WTC11 (cell line): ENCODE data around the gene ZNF160. TPM values are rescaled to one million over a fixed set of nuclear protein-coding genes. Genes with fewer than 3 reads are reported as not detected.

Experiments
- AFF4 ChIP-seq: sonication (generic); formaldehyde crosslinking; IDR thresholded peaks from 2 replicates; pipeline ENCODE4 v1.8.1; 2023; ENCODE audit warnings: mild to moderate bottlenecking, missing genetic modification reagents, borderline replicate concordance
- AR ChIP-seq: fragments of 250-450 bp; sonication (Bioruptor Pico); IDR thresholded peaks from 2 replicates; pipeline ENCODE4 v1.9.0; 2021; ENCODE audit warnings: mild to moderate bottlenecking
- ESRRA ChIP-seq: sonication (generic); formaldehyde crosslinking; IDR thresholded peaks from 2 replicates; pipeline ENCODE4 v1.8.1; 2022; ENCODE audit warnings: mild to moderate bottlenecking, missing genetic modification reagents, borderline replicate concordance
- FOXK1 ChIP-seq: sonication (generic); formaldehyde crosslinking; IDR thresholded peaks from 2 replicates; pipeline ENCODE4 v1.8.0; 2022; ENCODE audit warnings: mild to moderate bottlenecking, moderate library complexity, missing genetic modification reagents
- GABPB1 ChIP-seq: sonication (generic); formaldehyde crosslinking; IDR thresholded peaks from 2 replicates; pipeline ENCODE4 v1.8.1; 2023; ENCODE audit warnings: mild to moderate bottlenecking, missing genetic modification reagents
- IRF2 ChIP-seq: sonication (generic); formaldehyde crosslinking; IDR thresholded peaks from 2 replicates; pipeline ENCODE4 v1.8.0; 2022; ENCODE audit warnings: low read depth, missing genetic modification reagents, borderline replicate concordance
- JAZF1 ChIP-seq: fragments of 250-450 bp; sonication (Bioruptor Pico); IDR thresholded peaks from 2 replicates; pipeline ENCODE4 v1.9.0; 2021; ENCODE audit warnings: moderate library complexity, mild to moderate bottlenecking, inconsistent platforms
- JUN ChIP-seq: sonication (generic); formaldehyde crosslinking; IDR thresholded peaks from 2 replicates; pipeline ENCODE4 v1.8.0; 2023; ENCODE audit warnings: mild to moderate bottlenecking, missing genetic modification reagents
- PREB ChIP-seq: sonication (generic); formaldehyde crosslinking; IDR thresholded peaks from 2 replicates; pipeline ENCODE4 v1.8.1; 2022; ENCODE audit warnings: mild to moderate bottlenecking, missing genetic modification reagents, moderate library complexity, borderline replicate concordance
- RORB ChIP-seq: fragments of 250-450 bp; sonication (Bioruptor Pico); IDR thresholded peaks from 2 replicates; pipeline ENCODE4 v1.9.0; 2021; ENCODE audit warnings: mild to moderate bottlenecking
- SP1 ChIP-seq: sonication (generic); formaldehyde crosslinking; conservative IDR thresholded peaks from 2 replicates; pipeline ENCODE4 v1.8.1; 2022; ENCODE audit warnings: missing genetic modification reagents
- STAT6 ChIP-seq: sonication (generic); formaldehyde crosslinking; conservative IDR thresholded peaks from 2 replicates; pipeline ENCODE4 v1.8.1; 2023; ENCODE audit warnings: mild to moderate bottlenecking, low read depth, missing genetic modification reagents, moderate library complexity
- TCF7 ChIP-seq: sonication (generic); formaldehyde crosslinking; IDR thresholded peaks from 2 replicates; pipeline ENCODE4 v1.8.0; 2022; ENCODE audit warnings: mild to moderate bottlenecking, low read depth, missing genetic modification reagents, moderate library complexity
- ZBTB21 ChIP-seq: sonication (generic); formaldehyde crosslinking; IDR thresholded peaks from 2 replicates; pipeline ENCODE4 v1.8.1; 2023; ENCODE audit warnings: mild to moderate bottlenecking, missing genetic modification reagents, borderline replicate concordance
- ZNF121 ChIP-seq: sonication (generic); formaldehyde crosslinking; IDR thresholded peaks from 2 replicates; pipeline ENCODE4 v1.8.0; 2023; ENCODE audit warnings: missing genetic modification reagents
- ZNF219 ChIP-seq: sonication (generic); formaldehyde crosslinking; IDR thresholded peaks from 2 replicates; pipeline ENCODE4 v1.8.0; 2023; ENCODE audit warnings: missing genetic modification reagents, mild to moderate bottlenecking, borderline replicate concordance
- ZNF232 ChIP-seq: sonication (generic); formaldehyde crosslinking; IDR thresholded peaks from 2 replicates; pipeline ENCODE4 v1.8.0; 2022; ENCODE audit warnings: mild to moderate bottlenecking, missing genetic modification reagents
- ZNF396 ChIP-seq: fragments of 250-450 bp; sonication (Bioruptor Pico); IDR thresholded peaks from 2 replicates; pipeline ENCODE4 v1.8.0; 2021; ENCODE audit warnings: mild to moderate bottlenecking, moderate library complexity, borderline replicate concordance
- ZNF671 ChIP-seq: fragments of 250-450 bp; sonication (Bioruptor Pico); IDR thresholded peaks from 2 replicates; pipeline ENCODE4 v1.8.0; 2021; ENCODE audit warnings: mild to moderate bottlenecking
- total RNA-seq: library from RNA; stranded (reverse); gene quantifications from 3 replicates; pipeline ENCODE4 v1.2.3, GENCODE V29; 2021
- TF ChIP-seq, protein P1 (sequence below): fragments of 250-450 bp; sonication (Bioruptor Pico); conservative IDR thresholded peaks from 2 replicates; pipeline ENCODE4 v1.9.0; 2021; ENCODE audit warnings: mild to moderate bottlenecking
- TF ChIP-seq, protein P2 (sequence below): sonication (generic); formaldehyde crosslinking; IDR thresholded peaks from 2 replicates; pipeline ENCODE4 v1.8.0; 2022; ENCODE audit warnings: missing genetic modification reagents
- TF ChIP-seq, protein P3 (sequence below): fragments of 250-450 bp; sonication (Bioruptor Pico); IDR thresholded peaks from 2 replicates; pipeline ENCODE4 v1.9.0; 2021; ENCODE audit warnings: mild to moderate bottlenecking

Gene ZNF160
- total RNA-seq, 1 experiment from 2014 or later: 54.5 TPM

- TF ChIP-seq ZNF219 (no peak; the same call in 1 of the 2 replicates), ZBTB21 (CRISPR knock-in tag) (no peak), AR (no peak), SP1 (CRISPR knock-in tag) (no peak), AFF4 (CRISPR knock-in tag) (no peak), FOXK1 (no peak), ZNF396 (CRISPR knock-in tag) (no peak), IRF2 (CRISPR knock-in tag) (no peak), GABPB1 (CRISPR knock-in tag) (no peak), STAT6 (CRISPR knock-in tag) (no peak), ESRRA (CRISPR knock-in tag) (peak; percentile 92), JAZF1 (no peak), ZNF121 (CRISPR knock-in tag) (no peak), JUN (CRISPR knock-in tag) (no peak), ZNF232 (CRISPR knock-in tag) (peak; percentile 80; the same call in 1 of the 2 replicates), ZNF671 (no peak), RORB (no peak), PREB (no peak), TCF7 (no peak)
- TF ChIP-seq, protein P1, sequence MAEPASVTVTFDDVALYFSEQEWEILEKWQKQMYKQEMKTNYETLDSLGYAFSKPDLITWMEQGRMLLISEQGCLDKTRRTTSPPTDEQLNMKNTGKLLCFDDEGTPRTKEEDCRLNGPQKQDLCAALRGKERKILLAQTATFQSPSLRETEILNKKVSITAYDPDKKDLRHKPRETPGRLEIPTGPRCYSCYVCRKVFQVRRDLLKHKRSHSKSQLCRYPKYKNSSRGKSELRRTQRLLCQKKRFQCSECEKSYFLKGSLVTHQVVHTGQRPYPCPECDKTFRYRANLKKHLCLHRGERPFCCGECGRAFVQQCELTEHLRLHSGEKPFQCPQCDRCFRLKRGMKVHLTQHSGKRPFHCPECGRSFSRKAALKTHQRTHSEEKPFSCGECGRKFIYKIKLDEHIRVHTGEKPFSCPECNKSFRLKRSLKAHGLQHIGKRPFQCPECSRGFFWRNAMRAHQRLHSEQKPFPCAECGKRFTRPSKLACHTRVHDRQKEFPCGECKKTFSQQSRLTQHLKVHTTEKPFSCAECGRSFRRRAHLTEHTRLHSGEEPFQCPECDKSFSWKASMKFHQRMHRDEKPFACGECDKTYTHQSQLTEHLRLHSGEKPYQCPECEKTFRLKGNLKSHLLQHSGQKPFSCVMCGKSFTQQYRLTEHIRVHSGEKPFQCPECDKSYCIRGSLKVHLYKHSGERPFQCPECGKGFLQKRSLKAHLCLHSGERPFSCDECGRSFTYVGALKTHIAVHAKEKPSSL (CRISPR knock-in tag): no peak
- TF ChIP-seq, protein P2, sequence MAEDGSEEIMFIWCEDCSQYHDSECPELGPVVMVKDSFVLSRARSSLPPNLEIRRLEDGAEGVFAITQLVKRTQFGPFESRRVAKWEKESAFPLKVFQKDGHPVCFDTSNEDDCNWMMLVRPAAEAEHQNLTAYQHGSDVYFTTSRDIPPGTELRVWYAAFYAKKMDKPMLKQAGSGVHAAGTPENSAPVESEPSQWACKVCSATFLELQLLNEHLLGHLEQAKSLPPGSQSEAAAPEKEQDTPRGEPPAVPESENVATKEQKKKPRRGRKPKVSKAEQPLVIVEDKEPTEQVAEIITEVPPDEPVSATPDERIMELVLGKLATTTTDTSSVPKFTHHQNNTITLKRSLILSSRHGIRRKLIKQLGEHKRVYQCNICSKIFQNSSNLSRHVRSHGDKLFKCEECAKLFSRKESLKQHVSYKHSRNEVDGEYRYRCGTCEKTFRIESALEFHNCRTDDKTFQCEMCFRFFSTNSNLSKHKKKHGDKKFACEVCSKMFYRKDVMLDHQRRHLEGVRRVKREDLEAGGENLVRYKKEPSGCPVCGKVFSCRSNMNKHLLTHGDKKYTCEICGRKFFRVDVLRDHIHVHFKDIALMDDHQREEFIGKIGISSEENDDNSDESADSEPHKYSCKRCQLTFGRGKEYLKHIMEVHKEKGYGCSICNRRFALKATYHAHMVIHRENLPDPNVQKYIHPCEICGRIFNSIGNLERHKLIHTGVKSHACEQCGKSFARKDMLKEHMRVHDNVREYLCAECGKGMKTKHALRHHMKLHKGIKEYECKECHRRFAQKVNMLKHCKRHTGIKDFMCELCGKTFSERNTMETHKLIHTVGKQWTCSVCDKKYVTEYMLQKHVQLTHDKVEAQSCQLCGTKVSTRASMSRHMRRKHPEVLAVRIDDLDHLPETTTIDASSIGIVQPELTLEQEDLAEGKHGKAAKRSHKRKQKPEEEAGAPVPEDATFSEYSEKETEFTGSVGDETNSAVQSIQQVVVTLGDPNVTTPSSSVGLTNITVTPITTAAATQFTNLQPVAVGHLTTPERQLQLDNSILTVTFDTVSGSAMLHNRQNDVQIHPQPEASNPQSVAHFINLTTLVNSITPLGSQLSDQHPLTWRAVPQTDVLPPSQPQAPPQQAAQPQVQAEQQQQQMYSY (CRISPR knock-in tag): peak; percentile 10; the same call in 1 of the 2 replicates
- TF ChIP-seq, protein P3, sequence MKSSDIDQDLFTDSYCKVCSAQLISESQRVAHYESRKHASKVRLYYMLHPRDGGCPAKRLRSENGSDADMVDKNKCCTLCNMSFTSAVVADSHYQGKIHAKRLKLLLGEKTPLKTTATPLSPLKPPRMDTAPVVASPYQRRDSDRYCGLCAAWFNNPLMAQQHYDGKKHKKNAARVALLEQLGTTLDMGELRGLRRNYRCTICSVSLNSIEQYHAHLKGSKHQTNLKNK (CRISPR knock-in tag): no peak
Measured at GRCh38 chr19:53057904-53058580, 45.2 kb downstream of the ZNF160 start (continued).
